HG03457 (cell line): ENCODE results near the gene LRRC4C.

Experiments
- ATAC-seq: cut with Tn5 transposase; IDR thresholded peaks from one replicate; pipeline ENCODE4 v1.9.1; 2021; ENCODE audit warnings: moderate number of reproducible peaks; ENCODE audit not compliant: unreplicated experiment

The LRRC4C gene

DNA sequence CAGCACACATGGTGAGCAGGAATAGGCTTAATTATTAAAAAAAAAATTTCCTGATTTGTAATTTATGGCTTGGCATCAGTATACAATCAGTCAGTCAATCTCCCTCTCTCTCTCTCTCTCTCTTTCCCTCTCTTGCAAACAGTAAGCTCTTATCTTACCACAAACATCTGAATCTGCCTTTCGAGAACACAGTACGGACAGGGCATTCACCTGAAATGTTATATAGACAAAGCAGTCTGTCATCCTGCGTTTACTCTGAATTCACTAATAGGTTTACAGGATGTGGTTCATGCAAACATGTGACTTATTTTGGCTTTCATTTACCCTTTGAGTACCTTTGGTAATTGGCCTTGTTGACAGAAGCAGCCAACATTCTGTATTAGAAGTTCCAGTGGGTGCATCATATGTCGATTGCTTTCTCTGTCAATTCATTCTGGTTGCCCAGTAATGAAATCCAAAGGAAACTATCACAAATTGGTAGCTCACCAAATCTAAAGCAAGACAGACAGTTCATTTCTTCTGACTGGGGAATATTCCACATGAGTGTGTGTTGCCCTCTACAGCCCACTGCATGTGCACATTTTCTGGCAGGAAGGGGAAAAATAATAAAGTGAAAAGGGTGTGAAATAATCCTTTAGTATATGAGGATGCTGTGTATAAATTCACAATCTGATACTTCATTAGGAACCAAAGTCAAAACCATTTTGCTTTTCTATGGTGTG, 1058.2 kb downstream of the LRRC4C start:
- ATAC-seq = no peak

DNA sequence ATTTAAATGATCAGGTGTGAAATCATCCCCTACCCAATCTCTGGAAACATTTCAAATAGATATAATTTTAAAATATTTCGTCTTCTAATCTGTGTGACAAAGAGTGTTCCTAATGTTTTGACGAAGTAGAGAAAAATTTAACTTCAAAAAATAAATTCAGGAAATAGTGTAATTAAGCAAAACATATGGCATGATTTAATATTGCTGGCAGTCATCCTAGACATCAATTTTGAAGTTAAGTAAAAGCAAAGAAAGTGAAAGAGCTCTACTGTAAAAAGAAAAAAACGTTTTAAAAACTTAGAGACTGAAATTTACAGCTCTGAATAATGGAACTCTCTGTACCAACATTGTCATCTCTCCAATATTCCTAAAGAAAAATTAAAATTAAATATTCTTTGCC, 1062.3 kb downstream of the LRRC4C start:
- no peak for ATAC-seq

DNA sequence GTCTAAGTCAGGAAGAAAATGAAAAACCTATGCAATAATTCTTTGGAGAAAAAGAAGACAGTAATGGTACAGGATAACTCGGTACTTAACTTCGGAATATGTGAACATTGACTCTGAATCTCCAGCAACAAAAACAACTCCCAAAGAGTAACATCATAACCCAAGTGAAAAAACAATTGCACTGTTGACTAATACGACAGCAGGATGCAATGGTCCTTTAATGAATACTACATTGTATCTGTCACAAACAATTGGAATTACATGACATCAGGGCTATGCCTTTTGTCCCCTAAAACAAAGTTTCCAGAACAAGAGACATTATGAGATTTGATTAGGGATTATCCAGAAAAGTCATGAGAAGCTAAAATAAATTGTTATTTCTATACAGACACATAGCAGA, 1065.9 kb downstream of the LRRC4C start:
- ATAC-seq = no peak

DNA sequence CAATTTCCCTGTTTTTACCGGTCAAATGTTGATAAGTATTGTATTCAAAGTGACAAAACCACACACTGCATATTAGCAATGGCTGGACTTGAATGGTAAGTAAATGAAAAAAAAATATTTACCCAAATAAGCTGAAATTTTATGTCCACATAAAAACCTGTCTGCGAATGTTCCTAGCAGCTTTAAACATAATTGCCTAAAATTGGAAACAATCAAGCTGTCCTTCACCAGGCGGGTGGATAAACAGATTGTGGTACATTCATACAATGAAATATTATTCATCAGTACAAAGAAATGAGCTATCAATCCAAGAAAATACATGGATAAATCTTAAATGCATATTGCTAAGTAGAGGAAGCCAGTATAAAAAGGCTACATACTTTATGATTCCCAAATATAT, 1067.8 kb downstream of the LRRC4C start:
- no peak for ATAC-seq

DNA sequence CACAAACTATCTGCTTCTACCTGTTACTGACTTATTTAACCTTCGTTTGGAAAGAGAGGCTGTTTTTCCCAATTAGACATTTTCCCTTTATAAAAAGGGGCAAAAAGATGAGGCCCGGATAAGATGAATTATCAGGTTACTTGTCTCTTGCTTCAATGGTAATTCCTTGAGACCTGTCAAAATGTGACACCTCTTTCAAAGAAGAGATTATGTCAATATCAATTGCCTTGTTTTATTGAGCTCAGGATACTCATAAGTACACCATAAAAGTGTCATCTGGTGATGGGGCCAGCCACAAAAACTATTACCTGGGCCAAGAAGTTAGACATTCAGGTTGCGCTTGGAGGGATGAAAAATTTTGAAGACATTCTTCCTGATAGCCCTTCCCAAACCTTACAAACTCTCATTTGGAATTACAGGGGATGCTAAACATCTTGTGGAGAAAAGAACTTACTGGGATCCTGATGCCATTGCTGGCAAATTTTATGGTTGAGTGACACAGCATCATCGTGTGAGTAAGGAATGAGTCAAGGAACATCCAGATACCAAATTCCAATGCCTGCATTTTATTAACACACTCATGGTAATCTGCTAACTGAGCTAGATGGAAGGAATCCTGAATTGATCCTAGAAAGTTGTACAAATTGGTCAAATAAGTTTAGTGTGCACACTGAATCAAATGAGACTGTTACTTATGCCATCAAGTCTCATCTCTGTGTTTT, 1071.2 kb downstream of the LRRC4C start:
- no peak for ATAC-seq

DNA sequence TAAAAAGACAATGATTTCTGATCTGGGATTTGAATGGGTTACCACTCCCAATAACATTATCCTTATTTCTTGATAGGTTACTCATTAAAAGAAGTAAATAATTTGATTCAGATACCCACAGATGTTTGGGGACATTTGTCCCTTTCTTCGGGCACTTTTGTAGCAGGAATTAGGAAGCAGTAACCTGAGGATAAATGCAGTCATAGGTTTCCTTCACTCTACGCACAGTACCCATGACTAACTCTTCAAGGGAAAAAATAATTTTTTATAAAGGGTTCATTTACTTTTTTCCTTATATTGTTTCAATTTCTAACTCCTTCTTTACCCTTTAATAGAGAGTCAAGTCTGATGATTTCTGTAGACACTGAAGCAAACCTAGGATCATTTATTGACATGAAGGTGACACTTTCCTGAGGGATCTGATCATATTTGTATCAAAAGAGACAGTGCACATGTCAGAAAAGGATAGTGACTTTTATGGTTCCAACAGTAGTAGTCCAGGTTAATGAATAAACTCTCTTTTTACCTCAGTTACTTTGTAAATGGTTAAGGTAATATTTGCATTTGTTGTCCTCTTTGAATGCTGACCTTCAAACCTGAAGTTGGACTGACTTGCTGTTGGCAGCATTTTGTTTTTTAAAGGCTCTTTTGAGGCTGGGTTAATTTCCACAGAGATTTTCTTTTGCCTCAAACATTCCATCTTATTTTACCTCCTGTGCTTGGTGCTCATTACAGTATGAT, 1072.0 kb downstream of the LRRC4C start:
- no peak for ATAC-seq

DNA sequence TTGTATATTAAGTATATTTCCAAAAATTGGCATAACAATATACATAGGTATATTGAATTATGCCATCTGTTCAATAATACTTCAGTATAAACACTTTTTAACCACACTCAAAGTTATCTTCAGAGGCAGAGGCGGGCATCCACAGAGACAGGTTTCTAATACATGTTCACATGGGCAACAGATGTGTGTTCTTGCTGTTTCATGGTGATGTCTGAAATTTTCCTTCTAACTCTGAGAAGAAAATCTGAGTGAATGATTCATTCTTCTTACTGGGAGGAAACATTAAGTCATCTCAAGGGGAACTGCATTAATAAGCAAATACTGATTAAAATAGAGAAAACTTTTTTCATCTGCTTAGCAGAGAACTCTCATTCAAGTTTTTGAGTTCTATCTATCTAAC, 1074.5 kb downstream of the LRRC4C start:
- no peak for ATAC-seq

DNA sequence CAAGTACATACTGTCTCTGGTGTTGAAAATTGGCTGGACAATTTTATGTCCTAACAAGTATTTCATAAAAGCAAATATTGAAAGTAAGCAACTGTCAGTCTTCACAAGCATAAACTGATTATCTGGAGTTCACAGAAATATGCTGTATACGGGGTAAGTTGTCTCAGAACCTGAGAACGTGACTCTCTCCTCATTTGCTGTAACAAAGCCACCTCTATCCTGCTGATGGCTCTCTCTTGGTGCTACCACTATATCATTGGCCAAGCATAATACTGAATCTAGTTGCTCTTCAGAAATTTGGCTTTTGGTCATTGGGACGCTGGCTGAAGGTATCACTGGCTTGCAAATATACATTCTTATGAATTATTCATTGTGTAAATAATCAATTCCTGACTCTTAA, 1078.0 kb downstream of the LRRC4C start:
- no peak for ATAC-seq

DNA sequence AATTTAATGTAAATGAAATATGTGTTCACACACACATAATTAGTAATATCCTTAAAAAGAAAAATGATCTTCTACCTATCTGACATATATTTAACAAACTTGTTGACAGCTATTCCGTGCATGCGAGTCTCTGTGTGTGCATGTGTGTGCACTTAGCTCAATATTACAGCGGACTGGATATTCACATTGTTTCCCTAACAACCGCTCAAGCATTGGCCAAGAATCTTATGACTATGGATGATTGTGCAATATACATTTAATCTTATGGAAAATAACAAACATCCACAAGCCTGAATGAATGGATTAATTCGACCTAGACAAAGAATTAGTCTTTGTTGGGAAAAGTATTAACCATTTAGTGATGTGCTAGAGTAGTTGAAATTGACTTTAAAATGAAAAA, 1078.6 kb downstream of the LRRC4C start:
- no peak for ATAC-seq

DNA sequence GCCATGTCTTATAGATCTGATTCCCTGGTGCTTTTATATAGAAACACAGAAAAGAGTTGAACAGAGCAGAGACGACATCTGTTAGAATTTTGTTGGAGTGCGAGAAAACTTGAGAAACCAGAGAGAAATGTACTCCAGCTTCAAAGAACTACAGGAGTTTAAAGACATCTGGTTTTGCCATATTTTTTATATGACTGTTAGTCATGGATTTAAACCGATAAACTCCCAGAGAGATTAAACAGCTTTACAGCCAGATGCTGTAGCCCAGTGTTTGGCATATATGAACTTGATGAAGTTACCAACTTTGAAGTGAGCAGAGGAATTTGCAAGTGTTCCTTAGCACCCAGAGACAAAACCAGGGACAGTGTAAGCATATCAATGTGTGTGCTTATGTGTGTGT, 1083.1 kb downstream of the LRRC4C start:
- no peak for ATAC-seq

DNA sequence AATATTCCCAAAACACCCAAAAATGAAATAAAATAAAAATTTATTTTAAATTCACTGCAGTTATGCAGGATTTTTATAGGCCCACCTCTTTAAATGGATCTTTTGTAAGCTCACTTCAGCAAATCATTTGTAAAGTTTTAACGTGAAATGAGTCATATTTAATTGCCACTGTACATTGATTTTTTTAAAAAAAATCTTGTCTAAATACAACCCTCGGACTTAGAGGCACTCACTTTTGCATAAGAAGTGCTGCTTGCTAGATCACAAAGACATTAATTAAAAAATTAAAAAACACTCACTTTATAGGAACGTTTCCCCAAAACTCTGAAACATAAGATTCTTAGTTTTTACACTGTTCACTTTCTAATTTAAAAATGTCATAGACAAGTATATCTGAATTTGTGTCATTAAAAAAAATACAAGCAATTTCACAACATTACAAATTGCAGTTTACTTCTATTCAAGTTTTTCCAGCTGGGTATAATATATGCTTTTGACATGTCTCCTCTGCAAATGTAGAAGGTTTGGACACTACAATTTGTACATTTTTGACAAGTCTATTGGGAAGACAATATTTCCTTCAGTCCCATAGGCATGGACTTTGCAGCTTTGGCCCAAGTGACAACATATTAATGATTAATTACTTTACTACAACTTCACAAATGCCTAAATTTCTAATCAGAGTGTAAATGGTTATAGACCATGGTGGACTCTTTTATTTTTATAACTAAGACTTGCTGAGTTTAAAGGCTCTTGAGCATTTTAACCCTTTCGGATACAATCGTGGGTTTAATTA, 1088.4 kb downstream of the LRRC4C start:
- no peak for ATAC-seq

DNA sequence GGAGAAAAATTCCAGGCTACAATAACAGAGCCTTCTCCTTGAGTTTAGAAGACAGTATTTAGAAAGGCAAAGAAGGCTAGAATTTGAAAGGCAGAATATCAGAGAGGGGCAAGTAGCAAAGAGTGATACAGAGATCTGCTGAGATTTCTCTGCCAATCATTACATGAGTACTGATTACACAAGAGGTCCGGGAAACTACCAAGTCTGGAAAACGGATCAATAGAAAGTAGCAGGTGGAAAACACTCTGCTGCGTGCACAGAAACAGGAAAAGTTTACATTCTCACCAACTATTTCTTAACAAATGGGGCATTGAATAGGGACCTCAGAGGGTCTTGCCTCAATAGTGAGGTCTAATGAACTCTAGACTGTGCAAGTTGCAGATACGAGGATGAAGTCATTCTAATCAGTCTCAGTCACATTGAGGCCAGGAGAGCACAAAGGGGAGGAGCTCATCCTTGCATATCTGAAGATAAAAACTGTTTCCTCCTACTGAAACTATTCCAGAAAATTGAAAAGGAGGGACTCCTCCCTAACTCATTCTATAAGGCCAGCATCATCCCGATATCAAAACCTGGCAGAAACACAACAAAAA, 1099.2 kb downstream of the LRRC4C start:
- ATAC-seq = no peak

DNA sequence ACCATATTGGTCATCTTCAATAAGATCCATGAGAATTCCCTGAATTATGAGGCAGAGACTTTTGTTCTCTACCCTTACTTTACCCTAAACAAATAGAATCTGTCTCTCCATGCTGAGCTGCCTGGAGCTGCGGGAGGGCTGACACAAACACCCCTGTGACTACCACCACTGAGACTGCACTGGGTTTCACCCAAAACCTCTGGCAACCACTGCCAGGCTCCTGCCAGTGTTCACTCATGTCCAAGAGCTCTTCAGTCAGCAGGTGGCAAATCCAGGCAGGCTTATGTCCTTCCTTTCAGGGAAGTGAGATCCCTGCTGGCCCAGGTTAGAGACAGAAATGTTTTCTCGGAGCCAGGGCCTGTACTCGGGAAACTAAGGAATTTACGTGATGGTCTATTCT, 1105.3 kb downstream of the LRRC4C start:
- no peak for ATAC-seq

DNA sequence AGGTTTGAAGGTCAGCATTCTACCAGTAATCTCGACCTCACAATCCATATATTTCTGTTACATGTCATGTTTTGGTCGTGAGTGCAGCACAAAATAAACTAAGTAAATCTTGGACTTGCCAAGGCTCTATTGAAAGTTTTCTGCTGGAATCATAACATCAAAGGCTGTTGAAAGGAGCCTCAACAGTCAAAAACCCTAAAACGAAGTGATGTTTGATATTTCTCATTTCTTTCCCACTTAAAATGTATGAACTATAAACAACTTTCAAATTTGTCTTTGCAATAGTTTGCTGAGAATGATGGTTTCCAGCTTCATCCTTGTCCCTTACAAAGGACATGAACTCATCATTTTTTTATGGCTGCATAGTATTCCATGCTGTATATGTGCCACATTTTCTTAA, 1118.5 kb downstream of the LRRC4C start:
- ATAC-seq = no peak

DNA sequence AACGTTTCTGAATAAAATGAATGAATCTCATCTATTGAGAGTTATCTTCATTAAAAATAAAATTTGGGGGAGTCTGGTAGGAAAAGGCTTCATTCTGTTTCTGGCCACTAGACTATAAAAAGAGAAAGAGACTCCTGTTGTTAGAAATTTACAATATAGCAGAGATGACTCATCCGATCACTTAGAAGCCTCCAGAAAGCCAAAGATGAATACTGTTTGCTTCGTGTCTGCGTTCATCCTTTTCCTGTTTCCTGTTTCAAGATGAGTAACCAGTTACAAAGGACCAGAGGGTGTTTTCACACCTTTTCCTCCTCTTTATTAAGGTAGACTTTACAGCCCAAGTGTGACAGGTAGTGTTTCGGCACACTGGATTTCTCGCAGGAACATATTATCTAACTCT, 1120.7 kb downstream of the LRRC4C start:
- no peak for ATAC-seq

DNA sequence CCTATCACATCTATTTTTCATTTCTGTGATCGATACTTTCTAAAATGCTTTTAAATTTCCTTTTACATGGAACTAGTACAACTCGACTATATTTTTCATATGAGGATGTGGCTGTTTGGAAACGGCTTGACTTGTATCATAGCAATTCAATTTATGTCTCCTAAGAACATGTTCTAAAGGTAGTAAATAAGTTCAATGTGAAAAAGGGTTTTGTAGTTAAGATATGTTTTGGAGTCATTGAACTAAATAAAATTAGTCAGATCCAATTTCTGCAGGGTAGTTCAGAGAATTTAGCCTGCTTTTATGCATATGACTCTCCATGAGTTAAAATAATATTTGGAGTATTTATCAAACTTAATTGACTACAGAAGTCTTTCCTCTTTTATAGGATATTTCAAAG, 1121.4 kb downstream of the LRRC4C start:
- no peak for ATAC-seq

DNA sequence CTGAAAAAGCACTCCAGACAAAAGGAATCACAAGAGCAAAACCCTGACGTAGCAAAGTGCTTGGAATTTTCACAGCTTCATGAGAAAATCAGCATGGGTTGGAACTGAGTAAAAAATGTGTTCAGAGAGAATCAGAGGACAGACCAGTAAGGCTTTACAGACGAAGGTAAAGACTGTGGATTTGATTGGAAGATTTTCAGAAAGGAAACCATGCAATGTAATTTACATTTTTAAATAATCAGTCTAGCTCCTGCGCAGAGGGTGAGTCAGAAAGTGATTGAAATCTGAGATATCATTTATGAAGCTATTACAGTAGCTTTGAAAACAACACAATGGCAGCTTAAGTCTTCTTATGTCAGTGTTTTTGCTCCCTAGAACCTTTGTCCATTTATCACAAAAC, 1122.3 kb downstream of the LRRC4C start:
- no peak for ATAC-seq

DNA sequence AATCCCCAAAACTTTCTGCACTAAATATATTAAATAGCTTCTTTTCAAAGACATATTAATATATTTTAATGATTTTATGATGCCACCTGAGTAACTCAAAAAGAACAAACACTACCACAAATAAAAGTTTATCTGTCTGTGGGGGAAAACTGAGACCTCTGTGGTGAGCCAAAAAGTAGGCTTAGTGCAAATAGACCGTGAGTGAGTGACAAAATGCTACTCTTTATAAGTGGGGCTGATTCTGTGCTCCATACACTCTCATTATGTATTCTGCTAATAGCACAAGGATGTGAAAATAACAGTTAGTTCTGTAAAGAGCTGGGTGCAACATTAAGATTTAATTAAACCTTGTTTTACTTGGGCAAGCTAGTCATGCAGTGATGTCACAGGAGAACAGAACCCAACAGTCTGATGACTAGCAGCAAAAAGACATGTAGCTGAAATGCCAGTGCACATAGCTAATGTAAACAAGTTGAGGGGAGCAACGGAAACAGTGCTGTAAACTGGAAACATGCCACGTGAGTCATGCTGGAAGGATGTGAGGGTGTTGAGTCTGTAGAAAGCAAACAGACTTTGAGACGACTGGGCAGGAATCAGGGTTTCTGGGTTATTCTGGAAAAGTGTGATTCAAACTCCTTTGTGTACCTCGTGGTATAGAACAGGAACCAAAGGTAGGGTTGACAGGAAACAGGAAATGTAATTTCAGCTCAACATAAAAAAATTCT, 1130.4 kb downstream of the LRRC4C start:
- no peak for ATAC-seq

DNA sequence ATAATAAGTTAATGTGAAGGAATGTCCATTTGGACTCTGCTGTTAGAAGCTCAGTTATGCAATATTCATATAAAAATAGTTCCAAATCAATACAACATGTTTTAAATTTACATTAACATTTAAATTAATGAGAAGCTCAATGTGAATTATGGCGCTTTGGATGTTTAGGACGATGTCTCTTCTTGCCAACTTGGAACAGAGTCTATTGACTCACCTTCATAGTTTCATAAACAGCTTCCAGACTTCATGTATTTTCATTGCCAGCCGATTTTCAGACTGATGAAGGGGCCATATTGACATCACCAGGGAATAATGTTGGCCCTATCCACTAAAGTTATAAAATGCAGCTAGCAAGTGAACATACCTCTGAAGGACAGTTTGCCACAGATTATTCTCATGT, 1136.2 kb downstream of the LRRC4C start:
- ATAC-seq = no peak

DNA sequence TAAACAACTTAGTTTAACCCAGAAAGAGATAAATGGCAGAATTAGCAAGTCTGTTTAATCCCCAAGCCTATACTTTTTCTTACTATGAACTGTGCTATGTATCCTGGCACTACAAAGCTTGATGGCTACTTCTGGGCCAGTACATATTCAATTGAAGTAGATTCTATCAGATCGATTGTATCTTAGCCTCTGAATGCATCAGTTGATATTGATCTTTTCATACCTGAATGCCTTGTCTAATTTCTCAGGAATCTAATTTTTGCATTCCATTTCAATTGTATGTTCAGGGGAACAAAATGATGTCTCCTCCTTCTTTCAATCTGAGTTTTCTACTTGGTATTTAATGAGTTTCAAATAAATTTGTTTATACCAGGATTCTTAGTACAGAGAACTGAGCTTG, 1137.9 kb downstream of the LRRC4C start:
- ATAC-seq = no peak
